H9 (cell line): ENCODE results near the gene MCF2L. TPM values are rescaled to one million over a fixed set of nuclear protein-coding genes. Genes with fewer than 3 reads are reported as not detected.

Source experiments
- DNase-seq: peaks from one replicate; pipeline ENCODE4 v3.0.0-alpha.2; 2017
- H2AFZ ChIP-seq: one replicate; pipeline ENCODE4 v1.6.1; 2013; ENCODE audit warnings: mild to moderate bottlenecking, low read length, control low read depth, moderate library complexity
- H2AK5ac ChIP-seq: 2 replicates; pipeline ENCODE4 v1.6.1; 2013; ENCODE audit warnings: low read length, control low read depth, mixed read lengths; ENCODE audit not compliant: insufficient read length
- H2BK120ac ChIP-seq: one replicate; pipeline ENCODE4 v1.6.1; 2013; ENCODE audit warnings: low read depth, mild to moderate bottlenecking, low read length, control low read depth, inconsistent platforms; ENCODE audit not compliant: poor library complexity, severe bottlenecking
- H2BK12ac ChIP-seq: 2 replicates; pipeline ENCODE4 v1.6.1; 2013; ENCODE audit warnings: low read length, control low read depth, mixed read lengths, low read depth; ENCODE audit not compliant: insufficient read length
- H2BK15ac ChIP-seq: 2 replicates; pipeline ENCODE4 v1.6.1; 2013; ENCODE audit warnings: low read depth, low read length, control low read depth
- H2BK20ac ChIP-seq: one replicate; pipeline ENCODE4 v1.6.1; 2013; ENCODE audit warnings: low read depth, mild to moderate bottlenecking, low read length, control low read depth, inconsistent platforms; ENCODE audit not compliant: poor library complexity, severe bottlenecking
- H2BK5ac ChIP-seq: 2 replicates; pipeline ENCODE4 v1.6.1; 2013; ENCODE audit warnings: low read length, control low read depth, mixed read lengths; ENCODE audit not compliant: insufficient read length
- H3K14ac ChIP-seq: 2 replicates; pipeline ENCODE4 v1.6.1; 2013; ENCODE audit warnings: low read length, control low read depth; ENCODE audit not compliant: insufficient read depth
- H3K18ac ChIP-seq: 2 replicates; pipeline ENCODE4 v1.6.1; 2013; ENCODE audit warnings: low read depth, mild to moderate bottlenecking, mixed read lengths, low read length, control low read depth; ENCODE audit not compliant: insufficient read length
- H3K23ac ChIP-seq: 2 replicates; pipeline ENCODE4 v1.6.1; 2013; ENCODE audit warnings: low read length, control low read depth, mixed read lengths, low read depth; ENCODE audit not compliant: insufficient read length
- H3K23me2 ChIP-seq: 2 replicates; pipeline ENCODE4 v1.6.1; 2013; ENCODE audit warnings: low read depth, mild to moderate bottlenecking, mixed read lengths, low read length, control low read depth; ENCODE audit not compliant: insufficient read length, poor library complexity, severe bottlenecking
- H3K27ac ChIP-seq: 2 replicates; pipeline ENCODE4 v1.5.1; 2013; ENCODE audit warnings: low read length, control low read depth, mixed read lengths, low read depth; ENCODE audit not compliant: insufficient read length
- H3K27me3 ChIP-seq: 2 replicates; pipeline ENCODE4 v1.6.1; 2013; ENCODE audit warnings: low read length, control low read depth, inconsistent platforms; ENCODE audit not compliant: insufficient read depth
- H3K4ac ChIP-seq: 2 replicates; pipeline ENCODE4 v1.6.1; 2013; ENCODE audit warnings: low read depth, mild to moderate bottlenecking, control low read depth, inconsistent platforms, low read length, moderate library complexity
- H3K4me1 ChIP-seq: 2 replicates; pipeline ENCODE4 v1.6.1; 2013; ENCODE audit warnings: low read length, control low read depth, inconsistent platforms; ENCODE audit not compliant: insufficient read depth
- H3K4me2 ChIP-seq: 2 replicates; pipeline ENCODE4 v1.6.1; 2013; ENCODE audit warnings: low read length, control low read depth, mixed read lengths; ENCODE audit not compliant: insufficient read length, insufficient read depth
- H3K56ac ChIP-seq: 2 replicates; pipeline ENCODE4 v1.6.1; 2013; ENCODE audit warnings: low read depth, mild to moderate bottlenecking, mixed read lengths, low read length, control low read depth; ENCODE audit not compliant: insufficient read length
- H3K79me1 ChIP-seq: 2 replicates; pipeline ENCODE4 v1.6.1; 2013; ENCODE audit warnings: low read depth, mild to moderate bottlenecking, moderate library complexity, low read length, control low read depth, inconsistent platforms; ENCODE audit not compliant: insufficient read depth, poor library complexity, severe bottlenecking
- H3K79me2 ChIP-seq: 2 replicates; pipeline ENCODE4 v1.6.1; 2013; ENCODE audit warnings: low read length, control low read depth, inconsistent platforms; ENCODE audit not compliant: insufficient read depth
- H3K9ac ChIP-seq: 2 replicates; pipeline ENCODE4 v1.6.1; 2013; ENCODE audit warnings: low read length, control low read depth, mixed read lengths; ENCODE audit not compliant: insufficient read length; ENCODE audit errors: extremely low read depth
- H3K9me3 ChIP-seq: one replicate; pipeline ENCODE4 v1.6.1; 2013; ENCODE audit warnings: low read depth, low read length, inconsistent platforms; ENCODE audit not compliant: control insufficient read depth
- H3T11ph ChIP-seq: one replicate; pipeline ENCODE4 v1.6.1; 2013; ENCODE audit warnings: mild to moderate bottlenecking, low read length, control low read depth, inconsistent platforms
- H4K20me1 ChIP-seq: one replicate; pipeline ENCODE4 v1.6.1; 2013; ENCODE audit not compliant: control insufficient read depth, insufficient read length, insufficient read depth
- H4K5ac ChIP-seq: 2 replicates; pipeline ENCODE4 v1.6.1; 2013; ENCODE audit warnings: low read depth, mild to moderate bottlenecking, mixed read lengths, low read length, control low read depth; ENCODE audit not compliant: insufficient read length
- H4K8ac ChIP-seq: replicated peaks from 2 replicates; pipeline ENCODE4 v1.6.1; 2013; ENCODE audit warnings: low read length, control low read depth, mixed read lengths, low read depth; ENCODE audit not compliant: insufficient read length
- H4K91ac ChIP-seq: 2 replicates; pipeline ENCODE4 v1.6.1; 2013; ENCODE audit warnings: low read depth, mild to moderate bottlenecking, moderate library complexity, mixed read lengths, low read length, control low read depth; ENCODE audit not compliant: insufficient read length
- H3K27ac Mint-ChIP-seq, 3 experiments: 2 replicates in 2 of 3; 3 replicates in 1 of 3; pipeline ENCODE4 v1.8.0; 2020 to 2021; ENCODE audit warnings: mixed read lengths in 3 of 3, mild to moderate bottlenecking in 1 of 3, moderate library complexity in 1 of 3
- H3K27me3 Mint-ChIP-seq: 2 replicates; pipeline ENCODE4 v1.8.0; 2021; ENCODE audit warnings: low read depth, mild to moderate bottlenecking, moderate library complexity, mixed read lengths
- H3K36me3 Mint-ChIP-seq, 3 experiments: 2 replicates in 2 of 3; 3 replicates in 1 of 3; pipeline ENCODE4 v1.8.0; 2020 to 2021; ENCODE audit warnings: low read depth in 3 of 3, mixed read lengths in 3 of 3; ENCODE audit not compliant: insufficient read depth in 1 of 3
- H3K4me1 Mint-ChIP-seq, 2 experiments: 2 replicates each; pipeline ENCODE4 v1.8.0; 2020; ENCODE audit warnings: mixed read lengths in 2 of 2
- H3K4me3 Mint-ChIP-seq, 2 experiments: 2 replicates in 1 of 2; 3 replicates in 1 of 2; pipeline ENCODE4 v1.8.0; 2020 to 2021; ENCODE audit warnings: mild to moderate bottlenecking in 2 of 2, mixed read lengths in 2 of 2, moderate library complexity in 1 of 2
- H3K9me3 Mint-ChIP-seq, 2 experiments: 2 replicates in 1 of 2; 3 replicates in 1 of 2; pipeline ENCODE4 v1.8.0; 2020; ENCODE audit warnings: mild to moderate bottlenecking in 2 of 2, mixed read lengths in 2 of 2, moderate library complexity in 1 of 2
- WGBS: extraction: QIAGEN DNeasy Blood & Tissue Kit; methylation state at CpG from one replicate; pipeline ENCODE4 v1.1.7; 2013; ENCODE audit warnings: missing lambda C conversion rate, low lambda C conversion rate, mixed read lengths; ENCODE audit not compliant: insufficient read length; ENCODE audit errors: extremely low coverage; 5-methylcytosine and 5-hydroxymethylcytosine counted together
- total RNA-seq: library from RNA; stranded (reverse); gene quantifications from 2 replicates; pipeline ENCODE4 v1.2.1, GENCODE V29; 2021
- TF ChIP-seq, protein P1 (sequence below): fragments of 200-600 bp; sonication (generic); conservative IDR thresholded peaks from 3 replicates; pipeline ENCODE4 v1.8.0; 2021; ENCODE audit warnings: antibody characterized with exemption, mild to moderate bottlenecking

The MCF2L gene
- total RNA-seq, 1 experiment from 2014 or later = 18.5 TPM

- no peak overlapping the region for H2BK120ac ChIP-seq
- no peaks in the 10 kb centered on the region; the same call in none of the 2 replicates for H3K27me3 Mint-ChIP-seq
- H3K18ac ChIP-seq = no peak overlapping the region
- H3K4me1 ChIP-seq = no peaks in the 10 kb centered on the region
- TF ChIP-seq, protein P1, sequence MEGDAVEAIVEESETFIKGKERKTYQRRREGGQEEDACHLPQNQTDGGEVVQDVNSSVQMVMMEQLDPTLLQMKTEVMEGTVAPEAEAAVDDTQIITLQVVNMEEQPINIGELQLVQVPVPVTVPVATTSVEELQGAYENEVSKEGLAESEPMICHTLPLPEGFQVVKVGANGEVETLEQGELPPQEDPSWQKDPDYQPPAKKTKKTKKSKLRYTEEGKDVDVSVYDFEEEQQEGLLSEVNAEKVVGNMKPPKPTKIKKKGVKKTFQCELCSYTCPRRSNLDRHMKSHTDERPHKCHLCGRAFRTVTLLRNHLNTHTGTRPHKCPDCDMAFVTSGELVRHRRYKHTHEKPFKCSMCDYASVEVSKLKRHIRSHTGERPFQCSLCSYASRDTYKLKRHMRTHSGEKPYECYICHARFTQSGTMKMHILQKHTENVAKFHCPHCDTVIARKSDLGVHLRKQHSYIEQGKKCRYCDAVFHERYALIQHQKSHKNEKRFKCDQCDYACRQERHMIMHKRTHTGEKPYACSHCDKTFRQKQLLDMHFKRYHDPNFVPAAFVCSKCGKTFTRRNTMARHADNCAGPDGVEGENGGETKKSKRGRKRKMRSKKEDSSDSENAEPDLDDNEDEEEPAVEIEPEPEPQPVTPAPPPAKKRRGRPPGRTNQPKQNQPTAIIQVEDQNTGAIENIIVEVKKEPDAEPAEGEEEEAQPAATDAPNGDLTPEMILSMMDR = no peak
- H3K27me3 ChIP-seq = no peaks in the 10 kb centered on the region
- no peak overlapping the region for H3T11ph ChIP-seq
- H3K56ac ChIP-seq = no peak overlapping the region
- H3K4me2 ChIP-seq = no peak overlapping the region
- no peak for DNase-seq
- H3K36me3 Mint-ChIP-seq = no peaks in the 10 kb centered on the region; a peak in 1 of 7 replicates
- no peak overlapping the region for H2AFZ ChIP-seq
- H3K23ac ChIP-seq = no peak overlapping the region
- H2AK5ac ChIP-seq = no peak overlapping the region
- no peak overlapping the region; the same call in 1 of the 2 replicates for H3K14ac ChIP-seq
- H4K8ac ChIP-seq = no peak overlapping the region
- H3K79me1 ChIP-seq = no peaks in the 10 kb centered on the region
- H3K9me3 ChIP-seq = no peaks in the 10 kb centered on the region
- H4K20me1 ChIP-seq = peaks cover 2% of the 10 kb centered on the region
- H3K27ac Mint-ChIP-seq = no peak overlapping the region; a peak in 1 of 7 replicates
- H2BK12ac ChIP-seq = no peak overlapping the region
- no peak overlapping the region for H3K4ac ChIP-seq
- H3K23me2 ChIP-seq = no peaks in the 10 kb centered on the region
- no CpG with 5 or more reads among the region's 61 CpGs for WGBS
- H3K27ac ChIP-seq = no peak overlapping the region
- no peak overlapping the region for H2BK5ac ChIP-seq
- no peak overlapping the region for H3K4me3 Mint-ChIP-seq
- H3K79me2 ChIP-seq = no peaks in the 10 kb centered on the region
- no peak overlapping the region for H2BK15ac ChIP-seq
- H3K4me1 Mint-ChIP-seq = peaks cover 6 to 10% of the 10 kb centered on the region in 2 experiments
- H4K5ac ChIP-seq = no peak overlapping the region
- H2BK20ac ChIP-seq = no peak overlapping the region
- no peak overlapping the region for H4K91ac ChIP-seq
- no peaks in the 10 kb centered on the region for H3K9me3 Mint-ChIP-seq
- no peak overlapping the region for H3K9ac ChIP-seq
These were observed 127.2 kb downstream of the MCF2L start for GRCh38 chr13:113096052-113096744.
